Neutrophil (primary cell): ENCODE data around the gene RAD51B.

Experiments
- H3K27ac ChIP-seq: fragments of 200-600 bp; sonication (generic); 2 replicates; pipeline ENCODE4 v1.5.1; 2016; ENCODE audit warnings: mild to moderate bottlenecking, moderate library complexity
- H3K27me3 ChIP-seq: fragments of 200-600 bp; sonication (generic); 2 replicates; pipeline ENCODE4 v1.6.0; 2016; ENCODE audit warnings: mild to moderate bottlenecking
- H3K36me3 ChIP-seq: fragments of 200-600 bp; sonication (generic); 2 replicates; pipeline ENCODE4 v1.5.1; 2017
- H3K4me1 ChIP-seq, 2 experiments: fragments of 200-600 bp in 1 of 2; sonication (generic) in 1 of 2; 1 replicate in 1 of 2; 2 replicates in 1 of 2; pipeline versions ENCODE4 v1.5.1 to v1.6.1; 2013 to 2016; ENCODE audit warnings: low read depth in 1 of 2, low read length in 1 of 2, mild to moderate bottlenecking in 1 of 2, moderate library complexity in 1 of 2; ENCODE audit not compliant: control insufficient read depth in 1 of 2, insufficient read depth in 1 of 2
- H3K4me3 ChIP-seq, 2 experiments: fragments of 200-600 bp in 1 of 2; sonication (generic) in 1 of 2; 1 replicate in 1 of 2; 2 replicates in 1 of 2; pipeline ENCODE4 v1.5.1; 2013 to 2016; ENCODE audit warnings: low read depth in 1 of 2, low read length in 1 of 2, mild to moderate bottlenecking in 1 of 2, moderate library complexity in 1 of 2
- H3K9me3 ChIP-seq: fragments of 200-600 bp; sonication (generic); 2 replicates; pipeline ENCODE4 v1.5.1; 2016
- CTCF ChIP-seq: fragments of 200-600 bp; sonication (generic); IDR thresholded peaks from 2 replicates; pipeline ENCODE4 v1.5.1; 2016; ENCODE audit warnings: antibody characterized with exemption

Gene RAD51B

GRCh38 chr14:68744613-68745012 is 925.0 kb downstream of the RAD51B start:
- Histone ChIP-seq H3K4me3 (no peak overlapping the region), H3K27me3 (peaks cover 56% of the 10 kb centered on the region), H3K4me1 (peaks cover 31 to 36% of the 10 kb centered on the region in 2 experiments), H3K9me3 (no peaks in the 10 kb centered on the region), H3K36me3 (no peaks in the 10 kb centered on the region), H3K27ac (no peak overlapping the region)
- TF ChIP-seq CTCF: no peak

- H3K27ac ChIP-seq: no peak overlapping the region
- TF ChIP-seq CTCF: no peak
- H3K27me3 ChIP-seq: peaks cover 84% of the 10 kb centered on the region
- H3K36me3 ChIP-seq: no peaks in the 10 kb centered on the region
- no peaks in the 10 kb centered on the region for H3K9me3 ChIP-seq
- peaks cover 11% of the 10 kb centered on the region in 2 experiments for H3K4me1 ChIP-seq
- H3K4me3 ChIP-seq: no peak overlapping the region
These were observed 927.8 kb downstream of the RAD51B start for GRCh38 chr14:68747393-68747792.

GRCh38 chr14:68748260-68748659 is 928.7 kb downstream of the RAD51B start:
- no peak overlapping the region for H3K27ac ChIP-seq

GRCh38 chr14:68748691-68749090 is 929.1 kb downstream of the RAD51B start:
- H3K4me3 ChIP-seq: no peak overlapping the region
- H3K4me1 ChIP-seq: peaks cover 6 to 7% of the 10 kb centered on the region in 2 experiments
- no peaks in the 10 kb centered on the region for H3K36me3 ChIP-seq
- peaks cover 92% of the 10 kb centered on the region for H3K27me3 ChIP-seq
- H3K9me3 ChIP-seq: no peaks in the 10 kb centered on the region
- TF ChIP-seq CTCF: no peak
- no peak overlapping the region for H3K27ac ChIP-seq

More at GRCh38 chr14:68748260-68748659, 928.7 kb downstream of the RAD51B start:
- H3K4me1 ChIP-seq: peaks cover 4% of the 10 kb centered on the region in 2 experiments
- no peak for TF ChIP-seq CTCF
- no peaks in the 10 kb centered on the region for H3K36me3 ChIP-seq
- no peak overlapping the region for H3K4me3 ChIP-seq
- peaks cover 93% of the 10 kb centered on the region for H3K27me3 ChIP-seq
- no peaks in the 10 kb centered on the region for H3K9me3 ChIP-seq

- no peak overlapping the region for H3K4me3 ChIP-seq
- H3K4me1 ChIP-seq: peaks cover 16 to 17% of the 10 kb centered on the region in 2 experiments
- no peak for TF ChIP-seq CTCF
- peaks cover 85% of the 10 kb centered on the region for H3K27me3 ChIP-seq
- no peak overlapping the region for H3K27ac ChIP-seq
- no peaks in the 10 kb centered on the region for H3K36me3 ChIP-seq
- no peaks in the 10 kb centered on the region for H3K9me3 ChIP-seq
These were observed 930.2 kb downstream of the RAD51B start for GRCh38 chr14:68749487-68750475.
